HG02678 (cell line): ENCODE data around the gene SUPT3H.

Source experiments
- ATAC-seq: cut with Tn5 transposase; IDR thresholded peaks from one replicate; pipeline ENCODE4 v1.9.1; 2021; ENCODE audit warnings: mild to moderate bottlenecking, moderate library complexity; ENCODE audit not compliant: unreplicated experiment

The SUPT3H gene

DNA sequence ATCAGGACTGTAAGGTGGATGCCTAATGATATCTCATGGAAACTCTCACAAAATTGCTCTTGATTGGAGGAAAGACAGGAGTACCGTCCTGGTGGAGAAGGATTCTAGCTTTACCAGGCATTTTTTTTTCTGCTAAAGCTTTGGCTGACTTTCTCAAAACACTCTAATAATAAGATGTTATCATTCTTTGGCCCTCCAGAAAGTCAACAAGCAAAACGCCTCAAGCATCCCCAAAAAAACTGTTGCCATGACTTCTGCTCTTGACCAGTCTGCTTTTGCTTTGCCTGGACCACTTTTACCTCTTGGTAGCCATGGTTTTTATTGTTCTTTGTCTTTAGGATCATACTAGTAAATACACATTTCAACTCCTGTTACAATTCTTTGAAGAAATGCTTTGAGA lies 105.1 kb downstream of the SUPT3H start:
- ATAC-seq: no peak

DNA sequence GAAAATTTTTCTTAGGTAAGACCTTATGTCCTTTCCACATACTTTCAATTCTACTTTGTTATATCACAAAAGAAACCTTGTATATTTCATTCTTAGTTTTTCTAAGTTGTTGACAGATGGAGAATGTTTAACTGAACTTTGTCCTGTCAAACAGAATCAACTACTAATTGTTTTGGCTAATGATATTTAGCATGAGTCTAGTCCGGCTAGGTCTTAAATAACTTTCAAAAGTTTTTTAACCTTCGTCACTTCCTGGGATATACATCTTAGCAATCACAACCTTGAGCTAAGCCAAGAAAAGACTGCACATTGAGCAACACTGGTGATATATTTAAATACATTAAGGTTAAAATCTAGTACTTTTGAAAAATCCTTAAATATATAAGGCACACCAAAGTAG lies 112.5 kb downstream of the SUPT3H start:
- ATAC-seq: no peak

DNA sequence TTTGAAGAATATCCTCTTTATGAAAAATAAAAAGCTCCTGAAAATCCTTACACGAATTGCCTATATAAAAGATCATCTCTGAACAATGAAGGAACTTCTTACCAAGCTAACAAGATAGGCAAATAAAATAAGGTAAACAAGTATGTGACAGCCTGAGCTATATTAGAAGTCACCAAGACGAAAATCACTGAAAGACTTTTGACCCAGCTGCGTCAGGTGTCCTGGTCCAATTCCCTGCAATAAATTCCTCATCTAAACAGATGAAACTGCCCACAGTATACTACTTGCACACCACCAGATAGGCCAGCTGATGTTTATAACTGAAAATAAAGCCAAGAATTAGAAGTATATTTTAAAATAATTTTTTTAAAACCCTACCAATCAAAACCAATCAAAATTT lies 117.0 kb downstream of the SUPT3H start:
- no peak for ATAC-seq

DNA sequence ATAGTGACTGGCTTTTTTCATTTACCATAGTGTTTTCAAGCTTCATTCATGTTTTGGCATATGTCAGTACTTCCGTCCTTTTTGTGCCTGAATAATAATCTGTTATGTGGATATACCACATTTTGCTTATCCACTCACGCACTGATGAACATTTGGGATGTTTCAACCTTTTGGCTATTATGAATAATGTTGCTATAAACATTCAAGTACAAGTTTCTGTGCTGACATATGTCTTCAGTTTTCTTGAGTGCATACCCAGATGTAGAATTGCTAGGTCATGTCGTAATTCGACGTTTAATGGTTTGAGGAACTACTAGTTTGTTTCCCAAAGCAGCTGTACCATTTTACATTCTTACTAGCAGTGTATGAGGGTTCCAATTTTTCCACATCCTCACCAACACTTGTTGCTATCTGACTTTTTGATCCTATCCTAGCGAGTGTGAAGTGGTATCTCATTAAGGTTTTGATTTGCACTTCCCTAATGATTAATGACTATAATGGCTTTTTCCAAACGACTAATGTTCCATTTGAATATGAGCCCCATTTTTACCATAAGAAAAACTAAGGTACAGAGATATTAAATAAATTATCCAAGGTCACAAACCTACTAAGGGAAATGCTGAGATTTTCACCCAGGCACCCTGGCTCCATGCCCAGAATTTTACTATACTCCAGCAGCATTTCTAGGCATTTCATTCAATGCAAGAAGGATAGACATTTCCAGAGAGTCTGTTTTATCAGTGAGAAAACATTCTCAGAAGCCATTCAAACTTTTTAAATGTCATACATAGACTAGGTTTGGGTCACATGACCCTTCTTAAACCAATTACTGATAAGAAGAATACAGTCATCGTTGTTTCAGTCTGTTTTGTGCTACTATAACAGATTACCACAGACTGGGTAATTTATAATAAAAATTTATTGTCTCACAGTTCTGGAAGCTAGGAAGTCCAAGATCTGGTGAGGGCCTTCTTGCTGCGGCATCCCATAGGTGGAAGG lies 120.7 kb downstream of the SUPT3H start:
- no peak for ATAC-seq

DNA sequence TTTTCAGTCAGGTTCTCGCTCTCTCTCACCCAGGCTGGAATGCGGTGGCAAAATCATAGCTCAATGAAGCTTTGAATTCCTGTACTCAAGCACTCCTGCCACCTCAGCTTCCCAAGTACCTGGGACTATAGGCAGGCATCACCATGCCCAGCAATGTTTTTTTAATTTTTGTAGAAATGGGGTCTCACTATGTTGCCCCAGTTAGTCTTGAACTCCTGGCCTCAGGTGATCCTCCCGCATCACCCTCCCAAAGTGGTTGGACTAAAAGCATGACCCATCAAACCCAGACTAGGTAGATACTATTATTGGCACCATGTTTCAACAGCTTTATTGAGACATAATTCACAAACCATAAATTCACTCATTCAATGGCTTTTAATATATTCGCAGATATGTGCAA lies 122.3 kb downstream of the SUPT3H start:
- no peak for ATAC-seq

DNA sequence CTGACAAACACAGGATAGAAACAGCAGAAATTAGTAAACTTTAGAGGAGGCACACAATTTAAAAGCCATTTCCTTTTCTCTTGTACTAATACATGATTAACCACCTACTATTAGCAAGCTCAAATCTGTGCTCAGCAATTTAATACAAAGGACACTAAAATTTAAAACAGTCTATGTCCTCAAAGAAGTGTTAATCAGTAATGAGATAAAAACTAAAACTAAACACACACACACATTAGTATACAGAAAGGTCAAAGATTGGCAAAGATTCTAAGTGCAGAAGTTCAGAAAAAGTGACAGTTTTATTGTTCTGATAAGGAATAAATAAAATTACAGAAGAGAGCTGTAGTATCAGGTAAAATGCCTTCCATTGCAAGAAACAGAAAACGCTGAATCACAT lies 123.5 kb downstream of the SUPT3H start:
- no peak for ATAC-seq

DNA sequence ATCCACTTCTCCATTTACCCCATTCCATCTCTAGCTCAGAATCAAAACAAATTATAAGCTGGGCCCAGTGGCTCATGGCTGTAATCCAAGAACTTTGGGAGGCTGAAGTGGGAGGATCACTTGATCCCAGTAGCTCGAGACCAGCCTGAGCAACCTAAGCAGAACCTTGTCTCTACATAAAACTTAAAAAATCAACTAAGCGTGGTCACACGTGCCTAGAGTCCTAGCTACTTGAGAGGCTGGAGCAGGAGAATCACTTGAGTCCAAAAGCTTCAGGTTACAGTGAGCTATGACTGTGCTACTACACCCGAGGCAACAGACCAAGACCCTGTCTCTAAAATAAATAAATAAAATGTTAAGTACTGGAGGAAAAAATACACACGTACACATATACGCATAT lies 124.3 kb downstream of the SUPT3H start:
- no peak for ATAC-seq

DNA sequence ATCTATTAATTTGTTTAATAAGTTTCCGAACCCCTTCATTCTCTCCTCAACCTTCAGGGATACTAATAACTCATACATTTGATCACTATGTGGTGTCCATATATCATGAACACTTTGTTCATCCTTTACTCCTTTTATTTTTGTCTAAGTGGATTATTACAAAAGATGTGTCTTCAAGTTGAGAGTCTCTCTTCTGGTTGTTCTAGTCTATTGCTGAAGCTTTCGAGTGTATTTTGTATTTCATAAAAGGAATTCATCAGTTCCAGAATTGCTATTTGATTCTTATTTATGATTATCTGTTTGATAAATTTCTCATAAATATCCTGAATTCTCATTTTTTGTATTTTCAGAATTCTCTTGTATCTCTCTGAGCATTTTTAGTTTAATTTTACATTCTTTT lies 146.1 kb downstream of the SUPT3H start:
- no peak for ATAC-seq

DNA sequence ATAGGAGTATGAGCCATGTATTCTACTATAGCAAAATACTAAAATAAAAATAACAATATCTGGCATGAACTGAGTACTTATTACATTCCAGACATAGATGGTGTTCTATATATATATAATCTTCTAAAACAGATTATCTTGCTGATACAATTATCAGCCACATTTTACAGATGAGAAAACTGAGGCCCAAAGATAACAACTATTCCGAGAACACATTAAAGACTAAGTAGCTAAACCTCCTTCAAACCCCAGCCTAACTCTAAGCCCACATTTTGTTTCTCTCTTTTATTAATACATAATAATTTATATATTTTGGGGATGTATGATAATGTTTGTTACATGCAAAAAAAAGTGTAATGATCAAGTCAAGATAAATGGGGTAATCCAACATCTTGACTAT lies 148.3 kb downstream of the SUPT3H start:
- ATAC-seq: no peak

DNA sequence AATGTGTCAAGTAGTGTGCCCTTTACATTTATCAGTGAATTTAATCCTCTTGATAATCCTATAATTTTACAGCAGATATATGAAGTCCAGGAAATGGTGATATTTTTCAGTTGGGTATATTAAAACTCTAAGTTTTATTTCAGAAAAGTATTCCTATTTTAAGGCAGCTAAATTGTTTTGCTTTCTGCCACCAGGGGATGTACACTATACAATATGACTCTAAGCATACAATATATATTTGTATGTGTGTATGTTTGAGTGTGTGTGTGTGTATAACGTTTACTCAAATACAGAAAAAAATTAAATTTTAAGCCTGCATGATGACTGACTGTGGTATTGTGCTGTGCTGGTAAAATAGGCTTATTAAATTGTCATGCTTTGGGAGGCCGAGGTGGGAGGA lies 151.7 kb downstream of the SUPT3H start:
- no peak for ATAC-seq

DNA sequence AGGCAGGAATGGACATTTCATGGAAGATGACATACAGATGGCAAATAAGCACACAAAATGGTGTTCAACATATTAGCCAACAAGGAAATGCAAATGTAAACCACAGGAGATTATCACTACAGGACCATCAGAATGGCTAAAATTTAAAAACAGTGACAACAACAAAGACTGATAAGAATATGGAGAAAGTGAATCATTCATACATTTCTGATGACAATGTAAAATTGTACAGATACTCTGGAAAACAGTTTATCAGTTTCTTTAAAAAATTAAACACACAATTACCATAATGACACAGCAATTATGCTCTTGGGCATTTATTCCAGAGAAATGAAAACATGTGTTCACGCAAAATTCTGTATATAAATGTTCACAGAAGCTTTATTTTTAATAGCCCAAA lies 155.4 kb downstream of the SUPT3H start:
- ATAC-seq: no peak

DNA sequence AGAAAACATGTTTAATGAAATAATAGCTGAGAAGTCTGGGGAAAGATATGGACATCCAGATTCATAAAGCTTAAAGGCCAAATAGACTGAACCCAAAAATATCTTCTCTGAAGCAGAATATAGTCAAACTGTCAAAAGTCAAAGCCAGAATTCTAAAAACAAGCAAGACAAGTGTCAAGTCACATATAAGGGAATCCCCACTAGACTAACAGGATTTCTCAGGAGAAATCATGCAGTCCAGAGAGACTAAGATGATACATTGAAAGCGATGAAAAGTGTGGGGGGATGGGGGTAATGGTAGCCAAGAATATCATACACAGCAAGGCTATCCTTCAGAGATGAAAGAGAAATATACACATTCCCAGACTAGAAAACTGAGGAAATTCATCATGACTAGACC lies 162.0 kb downstream of the SUPT3H start:
- no peak for ATAC-seq

DNA sequence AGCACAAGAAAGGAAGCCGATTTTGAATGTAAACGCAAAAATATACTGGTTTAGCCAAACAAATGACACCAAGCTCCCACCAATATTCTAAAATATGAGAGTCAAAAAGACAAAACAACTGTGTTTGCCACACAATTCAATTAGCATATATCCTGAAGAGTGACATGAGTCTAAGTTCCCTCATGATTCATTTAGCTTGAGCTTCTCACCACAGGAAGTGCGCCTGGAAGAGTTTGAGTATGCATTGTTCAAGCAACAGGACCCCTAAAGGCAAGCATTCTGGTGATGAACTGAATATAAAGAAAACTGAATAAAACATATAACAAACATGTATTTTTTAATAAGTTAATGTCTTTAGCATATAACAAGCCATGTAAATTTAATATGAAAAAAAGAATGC lies 164.8 kb downstream of the SUPT3H start:
- no peak for ATAC-seq

DNA sequence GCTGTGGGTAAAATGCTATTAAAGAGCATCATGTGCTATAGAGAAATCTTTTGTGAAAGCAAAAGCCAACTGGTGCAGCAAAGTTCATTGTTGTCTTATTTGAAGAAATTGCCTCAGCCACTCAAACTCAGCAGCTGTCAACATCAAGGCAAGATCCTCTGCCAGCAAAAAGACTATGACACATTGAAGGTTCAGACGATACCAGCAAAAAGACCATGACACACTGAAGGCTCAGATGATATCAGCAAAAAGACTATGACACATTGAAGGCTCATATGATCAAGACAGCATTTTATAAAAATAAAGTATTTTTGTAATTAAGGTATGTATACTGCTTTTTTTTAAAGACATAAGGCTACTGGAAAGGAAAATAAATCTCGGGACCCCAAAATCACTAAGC lies 168.0 kb downstream of the SUPT3H start:
- ATAC-seq: no peak

DNA sequence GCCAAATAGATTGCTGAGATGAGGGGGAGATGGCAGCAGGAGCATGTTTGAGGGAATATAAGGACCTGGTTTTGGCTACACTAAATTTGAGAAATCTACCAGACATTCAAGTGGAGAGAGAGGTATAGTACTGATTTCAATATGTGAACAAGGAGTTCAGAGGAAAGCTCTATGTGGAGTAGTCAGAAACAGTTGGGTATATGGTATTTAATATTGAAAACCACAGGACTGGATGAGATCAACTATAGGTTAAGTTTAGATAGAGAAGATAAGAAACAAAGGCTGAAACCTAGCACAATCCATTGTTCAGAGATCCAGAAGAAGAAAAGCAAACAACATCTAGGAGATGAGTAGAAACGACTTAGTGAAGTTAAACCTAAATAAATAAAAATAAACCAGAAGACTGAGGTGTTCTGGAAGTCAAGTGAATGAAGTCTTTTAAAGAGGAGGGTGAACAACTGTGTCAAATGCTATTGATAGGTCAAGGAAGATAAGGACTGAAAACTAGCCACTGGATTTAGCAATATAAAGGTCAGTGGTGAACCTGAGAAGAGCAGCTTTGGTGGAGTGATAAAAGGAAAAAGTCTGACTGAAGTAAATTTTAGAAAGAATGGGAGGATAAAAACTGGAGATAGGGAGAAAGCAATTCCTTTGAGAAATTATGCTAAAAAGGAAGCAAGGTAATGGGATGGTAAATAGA lies 170.8 kb downstream of the SUPT3H start:
- no peak for ATAC-seq

DNA sequence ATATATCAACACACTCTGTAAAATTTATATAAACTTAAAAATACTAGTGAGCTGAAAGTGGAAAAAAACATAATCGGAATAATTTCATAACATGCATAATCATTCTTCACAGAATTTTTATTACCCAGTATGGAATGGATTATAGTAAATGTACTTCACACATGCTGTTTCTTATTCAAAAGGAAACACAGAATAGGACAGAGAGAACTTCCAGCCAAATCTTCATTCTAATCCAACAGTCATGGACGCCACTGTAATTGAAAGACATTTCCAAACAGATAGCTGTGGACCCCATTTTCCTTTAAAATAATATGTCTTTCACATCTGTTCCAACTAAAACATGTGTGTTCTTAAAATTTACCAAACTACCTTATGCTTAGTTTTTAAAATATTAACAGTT lies 176.2 kb downstream of the SUPT3H start:
- no peak for ATAC-seq

DNA sequence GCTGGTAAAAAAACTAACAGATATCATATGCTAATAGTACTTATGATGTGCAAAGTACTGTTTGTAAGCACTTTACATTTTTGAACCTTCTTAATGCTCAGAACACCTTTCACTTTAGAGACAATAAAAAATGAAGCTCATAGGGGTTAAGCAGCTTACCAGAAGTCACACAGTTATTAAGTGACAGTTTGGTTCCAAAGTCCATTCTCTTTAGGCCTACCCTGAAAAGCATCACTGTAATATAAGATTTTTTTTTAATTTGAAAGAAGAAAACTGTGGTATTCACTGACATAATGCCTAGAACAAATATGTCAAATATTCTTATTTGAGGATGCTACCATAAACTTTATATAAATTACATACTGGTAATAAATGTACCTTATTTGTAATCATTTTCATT lies 177.2 kb downstream of the SUPT3H start:
- ATAC-seq: no peak

DNA sequence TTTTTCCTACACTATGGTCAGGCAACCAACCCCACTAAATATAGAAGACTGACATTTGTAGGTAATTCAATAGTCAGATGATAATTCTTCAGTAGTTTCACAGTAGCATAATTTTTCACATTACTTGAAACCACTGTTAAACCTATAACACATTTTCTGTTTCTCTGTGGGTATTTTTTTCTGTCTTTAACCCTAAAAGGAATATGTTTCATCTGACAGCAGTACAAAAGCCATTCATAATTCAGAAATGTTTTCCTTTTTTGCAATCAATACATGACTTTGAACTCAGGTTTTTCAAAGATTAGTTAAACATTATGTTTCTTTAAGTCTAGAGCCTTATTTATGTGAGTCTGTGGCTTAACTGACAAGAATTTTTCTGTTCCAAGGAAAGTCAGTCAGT lies 178.2 kb downstream of the SUPT3H start:
- no peak for ATAC-seq

DNA sequence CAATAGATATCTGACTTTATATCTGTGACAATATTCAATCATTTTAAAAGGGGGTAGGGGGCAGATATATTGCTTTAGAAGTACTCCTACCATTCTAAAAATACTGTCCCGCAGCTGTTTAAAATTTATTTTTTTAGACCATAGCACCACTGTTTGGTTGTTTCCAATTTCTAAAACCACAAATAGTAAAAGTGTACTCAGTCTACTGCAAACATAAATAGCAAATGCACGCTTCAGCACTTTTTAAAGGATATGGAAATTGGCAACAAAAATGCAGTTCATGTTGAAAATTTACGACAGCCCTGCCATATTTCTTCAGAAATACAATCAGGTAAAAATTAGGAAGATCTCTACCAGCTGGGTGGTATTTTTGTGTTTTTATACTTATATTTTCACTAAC lies 181.6 kb downstream of the SUPT3H start:
- ATAC-seq: no peak

DNA sequence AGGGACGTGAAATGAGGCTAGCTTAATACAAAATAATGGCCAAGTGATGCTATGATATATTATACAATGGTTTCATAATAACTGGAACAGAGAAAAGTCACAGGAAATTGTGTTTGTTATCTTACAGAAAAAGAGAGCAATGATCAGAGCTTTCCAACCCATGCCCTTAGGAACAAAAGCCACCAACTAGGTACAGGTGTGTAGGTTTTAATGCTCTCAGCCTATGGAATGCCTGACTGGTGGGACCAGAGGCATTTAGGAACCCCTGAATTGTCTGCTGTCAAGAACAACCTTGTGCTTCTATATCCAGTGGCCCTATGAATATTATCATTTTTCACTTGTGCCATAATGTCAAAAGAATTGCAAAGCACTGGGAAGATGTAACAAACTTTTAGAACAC lies 182.6 kb downstream of the SUPT3H start:
- ATAC-seq: no peak

DNA sequence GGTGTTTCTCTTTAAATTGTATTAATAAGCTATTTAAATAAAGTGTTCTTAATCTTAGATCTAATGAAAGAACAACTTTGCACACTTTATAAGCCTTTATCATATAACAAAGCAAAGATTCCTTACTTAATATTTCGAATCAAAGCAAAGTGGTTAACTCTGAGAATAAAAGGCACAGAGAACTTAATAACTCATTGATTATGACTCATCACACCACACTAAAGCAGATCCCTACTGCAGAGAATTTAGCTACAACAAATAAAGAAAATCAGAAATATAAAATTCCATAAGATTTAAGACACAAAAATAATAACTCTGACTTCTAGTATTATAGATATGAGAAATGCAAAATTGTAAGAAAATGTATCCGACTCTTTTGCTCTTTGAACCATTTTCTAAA lies 185.2 kb downstream of the SUPT3H start:
- no peak for ATAC-seq

DNA sequence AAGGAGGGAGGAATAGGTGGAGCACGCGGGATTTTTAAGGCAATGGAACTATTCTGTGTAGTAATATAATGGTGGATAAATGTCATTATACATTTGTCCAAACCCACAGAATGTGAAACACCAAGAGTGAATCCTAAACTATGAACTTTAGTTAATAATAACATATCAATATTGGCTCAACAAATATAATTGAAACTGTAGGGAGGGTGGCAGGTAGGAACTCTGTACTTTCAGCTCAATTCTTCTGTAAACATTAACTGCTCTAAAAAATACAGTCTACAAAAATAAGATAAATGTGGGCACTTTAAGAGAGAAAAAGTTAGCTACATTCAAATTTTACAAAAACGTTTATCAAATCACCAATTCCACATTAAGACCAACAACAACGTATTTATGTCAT lies 186.3 kb downstream of the SUPT3H start:
- no peak for ATAC-seq
